Nephron (organoid): ENCODE results near the gene TCF25.

ENCODE experiments used
- H3K27ac Mint-ChIP-seq, 3 experiments: 2 replicates each; pipeline ENCODE4 v1.8.0; 2020; ENCODE audit warnings: mixed read lengths in 3 of 3, mild to moderate bottlenecking in 2 of 3, moderate library complexity in 1 of 3
- H3K27me3 Mint-ChIP-seq: 2 replicates; pipeline ENCODE4 v1.8.0; 2021; ENCODE audit warnings: low read depth, mild to moderate bottlenecking, moderate library complexity, mixed read lengths
- H3K36me3 Mint-ChIP-seq: 2 replicates; pipeline ENCODE4 v1.8.0; 2020; ENCODE audit warnings: low read depth, mixed read lengths
- H3K4me1 Mint-ChIP-seq: 2 replicates; pipeline ENCODE4 v1.8.0; 2020; ENCODE audit warnings: mixed read lengths
- H3K4me3 Mint-ChIP-seq, 3 experiments: 2 replicates each; pipeline ENCODE4 v1.8.0; 2020; ENCODE audit warnings: mild to moderate bottlenecking in 3 of 3, mixed read lengths in 3 of 3, moderate library complexity in 2 of 3
- H3K9me3 Mint-ChIP-seq: 2 replicates; pipeline ENCODE4 v1.8.0; 2020; ENCODE audit warnings: mixed read lengths
- CTCF ChIP-seq, 3 experiments: fragments of 200-600 bp; sonication (generic); IDR thresholded peaks; one replicate each; pipeline ENCODE4 v1.5.0; 2021; ENCODE audit warnings: antibody characterized with exemption in 3 of 3; ENCODE audit not compliant: unreplicated experiment in 3 of 3

TCF25 gene

DNA sequence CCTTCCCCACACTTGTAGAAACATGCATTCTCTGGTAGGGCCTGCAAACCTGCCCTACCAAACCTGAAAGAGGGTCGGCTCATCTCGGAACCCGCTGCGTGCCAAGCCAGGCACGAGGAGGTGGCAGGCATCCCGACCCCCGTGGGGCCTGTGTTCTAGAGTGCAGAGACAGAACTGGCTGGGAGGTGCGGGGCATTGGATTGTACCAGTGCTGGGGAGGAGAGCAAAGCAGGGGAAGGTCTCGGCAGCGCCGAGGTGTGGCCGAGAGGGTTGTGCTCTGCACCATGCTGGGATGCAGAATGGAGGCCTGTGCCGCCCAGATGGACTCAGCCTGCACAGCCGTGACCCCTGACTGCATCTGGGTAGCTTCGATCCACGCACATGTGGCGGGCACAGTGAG is 27.5 kb downstream of the TCF25 start:
- Mint-ChIP-seq H3K36me3 (peaks cover 45% of the 10 kb centered on the region), H3K27me3 (peaks cover 4% of the 10 kb centered on the region), H3K9me3 (no peaks in the 10 kb centered on the region), H3K4me3 (no peak overlapping the region), H3K27ac (no peak overlapping the region), H3K4me1 (no peaks in the 10 kb centered on the region)
- no peak for TF ChIP-seq CTCF (IDR thresholded peaks at IDR 0.05; ENCODE audit: unreplicated experiment in 3 of 3)

GRCh38 chr16:89902980-89903379 is 29.6 kb downstream of the TCF25 start:
- TF ChIP-seq CTCF (IDR thresholded peaks at IDR 0.05; ENCODE audit: unreplicated experiment in 3 of 3), result no peak
- Mint-ChIP-seq H3K4me3 (no peak overlapping the region), H3K4me1 (no peaks in the 10 kb centered on the region)

DNA sequence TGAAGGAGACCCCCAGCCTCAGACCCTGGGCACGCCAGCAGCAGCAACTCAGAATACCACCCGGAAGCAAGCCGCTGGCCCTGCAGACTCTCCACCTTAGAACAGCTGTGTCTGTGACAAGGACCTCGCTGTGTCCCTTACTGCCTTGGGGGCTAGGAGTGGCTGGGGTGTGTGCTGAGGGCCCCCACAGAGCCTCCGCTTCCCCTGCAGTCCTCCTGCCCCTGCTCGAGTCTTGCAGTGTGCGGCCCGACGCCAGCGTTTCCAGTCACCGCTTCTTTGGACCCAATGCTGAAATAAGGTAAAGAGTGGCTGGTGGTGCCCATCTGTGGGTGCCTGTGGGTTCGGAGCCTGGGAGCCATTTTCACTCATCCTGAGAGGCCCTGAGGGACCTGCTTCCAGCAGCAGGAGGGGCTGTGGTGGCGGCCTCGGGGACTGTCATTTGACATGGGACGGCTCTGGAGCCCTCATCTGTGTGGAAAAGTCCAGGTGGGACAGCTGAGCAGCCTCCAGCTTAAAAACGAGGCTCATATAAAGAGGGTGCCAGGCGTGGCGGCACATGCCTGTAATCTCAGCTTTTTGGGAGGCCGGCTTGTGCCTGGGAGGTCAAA is 30.6 kb downstream of the TCF25 start:
- Mint-ChIP-seq H3K27me3 (peaks cover 2% of the 10 kb centered on the region), H3K36me3 (peaks cover 44% of the 10 kb centered on the region), H3K27ac (no peak overlapping the region), H3K4me1 (no peaks in the 10 kb centered on the region), H3K9me3 (no peaks in the 10 kb centered on the region), H3K4me3 (no peak overlapping the region)
- TF ChIP-seq CTCF (IDR thresholded peaks at IDR 0.05; ENCODE audit: unreplicated experiment in 3 of 3), result no peak

More at GRCh38 chr16:89902980-89903379, 29.6 kb downstream of the TCF25 start:
- peaks cover 4% of the 10 kb centered on the region for H3K27me3 Mint-ChIP-seq
- no peak overlapping the region for H3K27ac Mint-ChIP-seq
- H3K36me3 Mint-ChIP-seq, result peaks cover 48% of the 10 kb centered on the region
- H3K9me3 Mint-ChIP-seq, result no peaks in the 10 kb centered on the region

GRCh38 chr16:89904606-89905510 is 31.5 kb downstream of the TCF25 start:
- Mint-ChIP-seq H3K27ac (no peak overlapping the region), H3K4me1 (no peaks in the 10 kb centered on the region), H3K4me3 (no peak overlapping the region), H3K27me3 (no peaks in the 10 kb centered on the region), H3K36me3 (peaks cover 41% of the 10 kb centered on the region), H3K9me3 (no peaks in the 10 kb centered on the region)
- TF ChIP-seq CTCF (IDR thresholded peaks at IDR 0.05; ENCODE audit: unreplicated experiment in 3 of 3), result no peak

GRCh38 chr16:89905511-89906139 is 32.2 kb downstream of the TCF25 start:
- no peak overlapping the region for H3K27ac Mint-ChIP-seq
- TF ChIP-seq CTCF (IDR thresholded peaks at IDR 0.05; ENCODE audit: unreplicated experiment in 3 of 3), result no peak
- H3K9me3 Mint-ChIP-seq, result no peaks in the 10 kb centered on the region
- no peaks in the 10 kb centered on the region for H3K27me3 Mint-ChIP-seq
- no peak overlapping the region for H3K4me3 Mint-ChIP-seq
- peaks cover 37% of the 10 kb centered on the region for H3K36me3 Mint-ChIP-seq
- no peaks in the 10 kb centered on the region for H3K4me1 Mint-ChIP-seq
